Measurements from ENCODE around the gene IGF1R.

- TF ChIP-seq, protein P1, sequence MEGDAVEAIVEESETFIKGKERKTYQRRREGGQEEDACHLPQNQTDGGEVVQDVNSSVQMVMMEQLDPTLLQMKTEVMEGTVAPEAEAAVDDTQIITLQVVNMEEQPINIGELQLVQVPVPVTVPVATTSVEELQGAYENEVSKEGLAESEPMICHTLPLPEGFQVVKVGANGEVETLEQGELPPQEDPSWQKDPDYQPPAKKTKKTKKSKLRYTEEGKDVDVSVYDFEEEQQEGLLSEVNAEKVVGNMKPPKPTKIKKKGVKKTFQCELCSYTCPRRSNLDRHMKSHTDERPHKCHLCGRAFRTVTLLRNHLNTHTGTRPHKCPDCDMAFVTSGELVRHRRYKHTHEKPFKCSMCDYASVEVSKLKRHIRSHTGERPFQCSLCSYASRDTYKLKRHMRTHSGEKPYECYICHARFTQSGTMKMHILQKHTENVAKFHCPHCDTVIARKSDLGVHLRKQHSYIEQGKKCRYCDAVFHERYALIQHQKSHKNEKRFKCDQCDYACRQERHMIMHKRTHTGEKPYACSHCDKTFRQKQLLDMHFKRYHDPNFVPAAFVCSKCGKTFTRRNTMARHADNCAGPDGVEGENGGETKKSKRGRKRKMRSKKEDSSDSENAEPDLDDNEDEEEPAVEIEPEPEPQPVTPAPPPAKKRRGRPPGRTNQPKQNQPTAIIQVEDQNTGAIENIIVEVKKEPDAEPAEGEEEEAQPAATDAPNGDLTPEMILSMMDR (IDR thresholded peaks at IDR 0.05; ENCODE audit: borderline replicate concordance, extremely low read depth, low read length, poor library complexity, severe bottlenecking), result no peak
- TF ChIP-seq EZH2 (IDR thresholded peaks at IDR 0.05; ENCODE audit: borderline replicate concordance, low read depth, low read length, severe bottlenecking), result no peak
Measured at GRCh38 chr15:98906712-98907083, 258.4 kb downstream of the IGF1R start.

Data from DND-41 (cell line).